Activated naive CD8-positive, alpha-beta T cell (primary cell): ENCODE measurements around the gene DNMT3L.
A peak's percentile ranks its signal among the peaks of the same experiment; 100 is the strongest.

Experiments
- H3K27ac Mint-ChIP-seq: one replicate; pipeline ENCODE4 v1.8.0; 2021; ENCODE audit warnings: mixed read lengths
- H3K27me3 Mint-ChIP-seq: one replicate; pipeline ENCODE4 v1.8.0; 2021; ENCODE audit warnings: mixed read lengths
- H3K36me3 Mint-ChIP-seq: one replicate; pipeline ENCODE4 v1.8.0; 2021; ENCODE audit warnings: mixed read lengths
- H3K4me1 Mint-ChIP-seq: one replicate; pipeline ENCODE4 v1.8.0; 2021; ENCODE audit warnings: low read depth, mixed read lengths
- H3K4me3 Mint-ChIP-seq: one replicate; pipeline ENCODE4 v1.8.0; 2021; ENCODE audit warnings: mild to moderate bottlenecking, mixed read lengths
- H3K9me3 Mint-ChIP-seq: one replicate; pipeline ENCODE4 v1.8.0; 2021; ENCODE audit warnings: low read depth, mixed read lengths

The DNMT3L gene

GRCh38 chr21:44298301-44298700 is 36.6 kb upstream of the DNMT3L start:
- H3K4me1 Mint-ChIP-seq = peaks cover 46% of the 10 kb centered on the region
- H3K4me3 Mint-ChIP-seq = peak overlapping the region; percentile 38
- peak overlapping the region; percentile 34 for H3K27ac Mint-ChIP-seq

GRCh38 chr21:44297525-44298290 is 36.0 kb upstream of the DNMT3L start:
- Mint-ChIP-seq H3K27ac (peak overlapping the region; percentile 34), H3K27me3 (no peaks in the 10 kb centered on the region), H3K9me3 (no peaks in the 10 kb centered on the region), H3K4me3 (peak overlapping the region; percentile 38), H3K36me3 (no peaks in the 10 kb centered on the region), H3K4me1 (peaks cover 42% of the 10 kb centered on the region)

More at GRCh38 chr21:44298301-44298700, 36.6 kb upstream of the DNMT3L start:
- H3K9me3 Mint-ChIP-seq = no peaks in the 10 kb centered on the region
- no peaks in the 10 kb centered on the region for H3K27me3 Mint-ChIP-seq
- no peaks in the 10 kb centered on the region for H3K36me3 Mint-ChIP-seq

DNA sequence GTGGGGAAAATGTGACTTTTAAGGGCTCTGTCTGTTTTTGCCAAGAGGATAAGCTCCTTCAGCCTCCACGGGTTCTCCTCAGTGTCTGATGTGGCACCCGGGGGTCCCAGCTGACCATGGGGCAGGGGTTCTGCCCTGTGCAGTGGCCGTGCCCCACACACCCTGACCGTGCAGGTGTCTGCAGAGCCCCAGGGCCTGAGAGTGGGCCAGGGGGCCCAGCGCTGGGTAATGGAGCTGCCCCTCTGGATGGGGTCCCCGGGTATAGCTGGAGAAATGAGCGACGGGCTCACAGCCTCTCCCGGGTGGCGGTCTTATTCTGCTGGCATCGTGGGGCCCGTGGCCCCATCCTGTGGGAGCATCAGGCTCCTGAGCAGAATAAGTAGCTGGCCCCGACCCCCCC is 35.2 kb upstream of the DNMT3L start:
- Mint-ChIP-seq H3K27me3 (no peaks in the 10 kb centered on the region), H3K4me1 (peaks cover 35% of the 10 kb centered on the region)

DNA sequence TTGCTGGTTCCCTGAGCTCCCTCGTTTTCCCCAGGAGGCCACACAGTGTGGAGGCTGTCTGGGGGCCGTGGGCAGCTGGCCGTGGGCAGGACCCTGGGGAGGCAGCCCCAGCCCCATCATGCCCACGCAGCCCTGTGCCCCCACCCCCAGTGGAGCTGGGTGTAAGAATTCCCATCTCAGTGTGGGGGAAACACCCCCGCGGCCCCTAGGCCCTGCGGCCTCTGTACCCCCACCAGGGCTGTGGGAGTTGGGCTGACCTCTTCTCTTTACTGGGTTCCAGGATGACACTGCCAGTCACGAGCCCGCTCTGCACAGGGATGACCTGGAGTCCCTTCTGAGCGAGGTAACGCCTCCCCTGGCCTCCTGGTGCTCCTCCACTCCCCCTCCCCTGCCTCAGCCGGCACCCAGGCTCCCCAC is 34.4 kb upstream of the DNMT3L start:
- Mint-ChIP-seq H3K9me3 (no peaks in the 10 kb centered on the region), H3K27ac (no peak overlapping the region), H3K36me3 (no peaks in the 10 kb centered on the region), H3K27me3 (no peaks in the 10 kb centered on the region), H3K4me1 (peaks cover 29% of the 10 kb centered on the region), H3K4me3 (no peak overlapping the region)

More for the DNA sequence above, 35.2 kb upstream of the DNMT3L start:
- H3K27ac Mint-ChIP-seq = no peak overlapping the region
- no peak overlapping the region for H3K4me3 Mint-ChIP-seq
- H3K36me3 Mint-ChIP-seq = no peaks in the 10 kb centered on the region
- H3K9me3 Mint-ChIP-seq = no peaks in the 10 kb centered on the region

DNA sequence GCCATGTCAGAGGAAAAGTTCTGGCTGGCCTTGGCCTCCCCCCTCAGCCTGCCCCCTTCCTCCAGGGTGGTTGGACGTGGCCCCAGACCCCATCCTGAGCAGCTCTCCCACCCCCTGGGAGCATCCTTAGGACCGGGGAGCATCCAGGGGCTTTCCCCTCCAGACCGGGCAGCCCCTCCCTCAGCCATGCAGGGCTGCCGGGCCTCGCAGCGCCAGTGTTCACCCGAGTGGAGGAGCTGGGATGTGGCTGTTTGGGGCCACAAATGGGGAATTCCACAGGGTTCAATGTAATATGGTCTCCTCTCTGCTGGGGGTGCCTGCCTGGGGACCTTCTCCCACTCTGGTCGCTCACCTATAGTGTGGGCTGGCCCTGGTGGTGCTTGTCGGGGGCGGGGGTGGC is 33.9 kb upstream of the DNMT3L start:
- Mint-ChIP-seq H3K9me3 (no peaks in the 10 kb centered on the region), H3K27me3 (no peaks in the 10 kb centered on the region), H3K27ac (no peak overlapping the region), H3K4me1 (peaks cover 26% of the 10 kb centered on the region), H3K36me3 (no peaks in the 10 kb centered on the region), H3K4me3 (no peak overlapping the region)

- peaks cover 26% of the 10 kb centered on the region for H3K4me1 Mint-ChIP-seq
- no peaks in the 10 kb centered on the region for H3K27me3 Mint-ChIP-seq
- no peaks in the 10 kb centered on the region for H3K36me3 Mint-ChIP-seq
- H3K9me3 Mint-ChIP-seq = no peaks in the 10 kb centered on the region
- peak overlapping the region; percentile 73 for H3K27ac Mint-ChIP-seq
- H3K4me3 Mint-ChIP-seq = no peak overlapping the region
Observed at GRCh38 chr21:44295163-44295573, 33.5 kb upstream of the DNMT3L start.

DNA sequence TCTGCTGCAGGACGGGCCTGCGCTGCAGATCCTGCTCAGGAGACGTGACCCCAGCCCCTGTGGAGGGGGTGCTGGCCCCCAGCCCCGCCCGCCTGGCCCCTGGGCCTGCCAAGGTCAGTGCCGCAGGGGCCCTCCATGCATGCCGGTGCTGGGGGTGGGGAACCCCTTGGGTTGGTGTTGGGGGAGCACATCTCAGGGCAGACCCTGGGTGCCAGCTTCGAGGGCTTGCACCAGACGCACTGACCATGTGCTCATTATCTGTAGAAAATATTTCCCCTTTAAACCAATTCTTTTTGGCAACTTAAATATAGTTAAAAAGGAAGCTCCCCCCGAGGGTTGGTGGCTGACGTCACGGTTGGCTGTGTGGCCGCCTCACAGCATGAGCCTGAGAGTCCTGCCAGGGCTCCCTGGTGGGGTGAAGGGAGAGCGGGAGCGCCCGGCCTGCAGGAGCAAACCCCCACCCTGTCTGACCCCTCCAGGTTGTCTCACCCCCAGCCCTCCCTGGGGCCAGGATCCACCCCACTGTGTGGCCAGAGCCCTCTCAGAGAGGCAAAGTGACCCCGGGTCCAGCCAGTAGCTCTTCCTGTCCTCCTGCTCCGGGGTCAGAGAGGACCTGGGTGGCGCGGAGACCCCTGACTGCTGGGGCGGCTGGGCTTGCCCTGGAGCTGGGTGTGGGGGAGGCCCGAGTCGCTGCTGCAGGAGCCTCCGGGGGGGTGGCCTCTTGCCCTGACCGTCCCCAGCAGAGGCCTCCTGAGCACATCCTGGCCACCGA is 32.9 kb upstream of the DNMT3L start:
- Mint-ChIP-seq H3K4me3 (no peak overlapping the region), H3K4me1 (peaks cover 26% of the 10 kb centered on the region), H3K27ac (no peak overlapping the region), H3K36me3 (no peaks in the 10 kb centered on the region), H3K27me3 (no peaks in the 10 kb centered on the region), H3K9me3 (no peaks in the 10 kb centered on the region)

GRCh38 chr21:44293551-44294231 is 32.0 kb upstream of the DNMT3L start:
- no peak overlapping the region for H3K27ac Mint-ChIP-seq
- peaks cover 21% of the 10 kb centered on the region for H3K4me1 Mint-ChIP-seq
- H3K4me3 Mint-ChIP-seq = no peak overlapping the region
- H3K9me3 Mint-ChIP-seq = no peaks in the 10 kb centered on the region
- H3K27me3 Mint-ChIP-seq = no peaks in the 10 kb centered on the region
- no peaks in the 10 kb centered on the region for H3K36me3 Mint-ChIP-seq

DNA sequence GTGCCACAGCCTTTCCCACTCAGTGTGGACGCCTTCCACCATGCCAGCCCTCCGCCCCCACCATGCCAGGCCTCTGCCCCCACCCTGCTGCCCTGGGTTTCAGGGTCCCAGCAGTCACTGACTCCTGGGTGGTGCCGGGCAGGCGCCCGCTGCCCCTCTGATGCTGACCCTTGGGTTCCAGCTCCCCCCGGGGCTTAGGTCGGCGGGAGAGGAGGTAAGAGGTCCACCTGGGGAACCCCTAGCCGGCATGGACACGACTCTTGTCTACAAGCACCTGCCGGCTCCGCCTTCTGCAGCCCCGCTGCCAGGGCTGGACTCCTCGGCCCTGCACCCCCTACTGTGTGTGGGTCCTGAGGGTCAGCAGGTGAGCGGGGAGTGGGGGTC is 31.1 kb upstream of the DNMT3L start:
- H3K4me3 Mint-ChIP-seq = no peak overlapping the region
- no peaks in the 10 kb centered on the region for H3K27me3 Mint-ChIP-seq
- no peaks in the 10 kb centered on the region for H3K36me3 Mint-ChIP-seq
- H3K4me1 Mint-ChIP-seq = peaks cover 12% of the 10 kb centered on the region
- no peak overlapping the region for H3K27ac Mint-ChIP-seq
- H3K9me3 Mint-ChIP-seq = no peaks in the 10 kb centered on the region

DNA sequence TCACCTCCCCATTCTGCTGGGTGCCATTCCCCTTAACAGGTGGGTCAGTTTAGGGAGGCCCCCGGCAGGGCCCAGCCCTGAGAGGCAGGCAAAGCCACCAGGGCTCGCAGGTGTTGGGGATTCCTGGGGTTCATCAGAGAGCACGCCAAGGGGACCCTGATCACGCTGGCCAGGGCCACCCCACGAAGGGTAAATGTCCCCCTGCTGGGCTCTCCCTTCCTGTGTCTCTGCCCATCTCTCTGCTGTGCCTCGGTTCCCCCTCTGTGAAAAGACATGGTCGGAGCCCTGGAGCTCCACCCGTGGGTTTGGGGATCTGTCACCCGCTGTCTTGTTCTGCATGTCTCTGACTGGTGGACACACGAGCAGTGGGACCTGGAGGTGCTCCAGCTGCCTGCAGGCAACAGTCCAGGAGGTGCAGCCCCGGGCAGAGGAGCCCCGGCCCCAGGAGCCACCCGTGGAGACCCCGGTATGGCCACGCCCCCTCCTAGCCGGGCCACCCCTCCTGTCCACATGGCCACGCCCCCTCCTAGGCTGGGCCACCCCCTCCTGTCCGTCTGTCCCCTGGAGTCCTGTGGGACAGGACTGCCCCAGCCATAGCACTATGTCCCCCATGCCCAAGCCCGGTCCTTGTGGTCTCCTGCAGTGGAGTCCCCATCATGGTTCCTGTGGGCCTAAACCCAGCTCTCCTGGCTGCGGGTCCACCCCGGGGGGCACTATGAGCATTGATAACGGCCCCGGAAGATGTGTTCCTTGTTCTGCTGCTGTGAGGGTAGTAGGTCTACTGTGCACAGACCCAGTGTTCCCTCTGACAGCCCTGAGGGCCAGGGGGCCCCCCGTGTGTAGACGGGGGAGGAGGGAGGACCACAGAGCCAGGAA is 30.5 kb upstream of the DNMT3L start:
- H3K36me3 Mint-ChIP-seq = no peaks in the 10 kb centered on the region
- peaks cover 6% of the 10 kb centered on the region for H3K4me1 Mint-ChIP-seq
- H3K27ac Mint-ChIP-seq = no peak overlapping the region
- no peak overlapping the region for H3K4me3 Mint-ChIP-seq
- no peaks in the 10 kb centered on the region for H3K27me3 Mint-ChIP-seq
- no peaks in the 10 kb centered on the region for H3K9me3 Mint-ChIP-seq

DNA sequence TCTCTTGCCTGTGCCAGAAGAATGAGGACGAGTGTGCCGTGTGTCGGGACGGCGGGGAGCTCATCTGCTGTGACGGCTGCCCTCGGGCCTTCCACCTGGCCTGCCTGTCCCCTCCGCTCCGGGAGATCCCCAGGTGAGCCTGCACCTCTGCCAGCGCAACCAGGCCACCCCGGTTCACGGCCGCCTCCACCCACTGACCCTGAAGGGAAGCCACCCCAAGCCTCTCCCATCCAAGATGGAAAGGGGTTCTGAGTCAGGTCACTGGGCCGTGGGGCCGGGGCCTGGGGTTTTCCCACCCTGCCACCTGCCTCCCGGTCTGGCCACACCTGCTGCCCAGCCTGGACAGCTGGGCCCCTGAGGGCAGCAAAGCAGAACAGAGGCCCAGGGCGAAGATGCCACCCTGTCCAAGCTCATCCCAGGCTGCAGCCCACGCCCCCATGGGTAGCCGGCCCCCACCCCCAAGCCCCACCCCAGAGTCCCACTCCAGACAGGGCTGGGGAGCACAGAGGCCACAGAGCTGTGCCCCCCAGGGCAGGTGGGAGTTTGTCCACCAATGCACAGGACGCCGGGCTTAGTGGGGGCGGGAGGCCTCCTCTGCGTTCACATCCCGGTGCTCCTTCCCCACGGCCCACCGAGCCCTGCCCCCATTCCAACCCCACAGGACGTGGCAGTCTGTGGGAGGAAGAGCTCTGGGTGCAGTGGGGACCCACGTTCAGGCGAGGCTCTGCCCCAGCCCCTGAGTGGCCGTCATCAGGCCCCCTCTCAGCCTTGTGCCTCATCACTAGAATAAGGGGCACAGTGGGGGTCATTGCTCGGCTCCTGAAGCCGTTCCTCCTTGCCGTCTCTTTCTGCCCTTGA is 29.6 kb upstream of the DNMT3L start:
- peaks cover 6% of the 10 kb centered on the region for H3K4me1 Mint-ChIP-seq
- no peak overlapping the region for H3K4me3 Mint-ChIP-seq
- no peaks in the 10 kb centered on the region for H3K36me3 Mint-ChIP-seq
- H3K9me3 Mint-ChIP-seq = no peaks in the 10 kb centered on the region
- no peak overlapping the region for H3K27ac Mint-ChIP-seq
- no peaks in the 10 kb centered on the region for H3K27me3 Mint-ChIP-seq

GRCh38 chr21:44290327-44291077 is 28.8 kb upstream of the DNMT3L start:
- H3K4me1 Mint-ChIP-seq = peaks cover 6% of the 10 kb centered on the region
- H3K4me3 Mint-ChIP-seq = no peak overlapping the region
- H3K27ac Mint-ChIP-seq = no peak overlapping the region
- no peaks in the 10 kb centered on the region for H3K27me3 Mint-ChIP-seq
- no peaks in the 10 kb centered on the region for H3K36me3 Mint-ChIP-seq
- H3K9me3 Mint-ChIP-seq = no peaks in the 10 kb centered on the region

- Mint-ChIP-seq H3K27ac (no peak overlapping the region), H3K4me1 (peaks cover 2% of the 10 kb centered on the region), H3K4me3 (no peak overlapping the region), H3K27me3 (no peaks in the 10 kb centered on the region), H3K36me3 (no peaks in the 10 kb centered on the region), H3K9me3 (no peaks in the 10 kb centered on the region)
Observed at GRCh38 chr21:44289381-44290010, 27.8 kb upstream of the DNMT3L start.
